ENCODE measurements around the gene PDS5B. TPM values are rescaled to one million over a fixed set of nuclear protein-coding genes. Genes with fewer than 3 reads are reported as not detected.
A peak's percentile ranks its signal among the peaks of the same experiment; 100 is the strongest.

The PDS5B gene
- total and polyA plus RNA-seq, 2 donors from 2014 or later, result 6.9 to 41.2 TPM

GRCh38 chr13:32581177-32581786 lies 5.0 kb upstream of the PDS5B start:
- Histone ChIP-seq H3K9me3 (ENCODE audit: control insufficient read depth in 2 of 3, insufficient read depth in 1 of 3, low read length in 3 of 3) (no peaks in the 10 kb centered on the region), H3K36me3 (ENCODE audit: control insufficient read depth in 2 of 3, insufficient read depth in 3 of 3, low read length in 3 of 3) (no peaks in the 10 kb centered on the region), H3K4me1 (ENCODE audit: control insufficient read depth in 2 of 3, insufficient read depth in 2 of 3, low read depth in 1 of 3, low read length in 3 of 3) (peaks cover 0 to 4% (median 0%) of the 10 kb centered on the region in 3 donors), H3K4me3 (ENCODE audit: low read length in 3 of 3) (no peak overlapping the region), H3K27ac (ENCODE audit: low read depth in 2 of 2, low read length in 2 of 2) (no peak overlapping the region), H3K9ac (ENCODE audit: low read length in 3 of 3) (no peak overlapping the region), H3K27me3 (ENCODE audit: control insufficient read depth, insufficient read depth, low read length) (no peaks in the 10 kb centered on the region)
- intact Hi-C loops (cut with DNase I), result loop anchor here (10.0 kb wide), 1 partner anchor 54 kb away; no protein-coding TSS in a partner anchor
- DNase-seq (peak in 2 of 5 donors; percentile 18 to 44), FAIRE-seq (peak; percentile 89)
- TF ChIP-seq CTCF (IDR thresholded peaks at IDR 0.05; ENCODE audit: borderline replicate concordance, extremely low read depth, insufficient read depth), result peak; percentile 48

- intact Hi-C loops (cut with DNase I), result loop anchor here (10.0 kb wide), 1 partner anchor 53 kb away; no protein-coding TSS in a partner anchor
- no peak for FAIRE-seq
- TF ChIP-seq CTCF (IDR thresholded peaks at IDR 0.05; ENCODE audit: borderline replicate concordance, extremely low read depth, insufficient read depth), result no peak
Observed at GRCh38 chr13:32582281-32582680, 4.0 kb upstream of the PDS5B start.

GRCh38 chr13:32582991-32583390 lies 3.3 kb upstream of the PDS5B start:
- H3K4me3 ChIP-seq (ENCODE audit: low read length in 3 of 3), result no peak overlapping the region
- no peak overlapping the region for H3K27ac ChIP-seq (ENCODE audit: low read depth in 2 of 2, low read length in 2 of 2)
- TF ChIP-seq CTCF (IDR thresholded peaks at IDR 0.05; ENCODE audit: borderline replicate concordance, extremely low read depth, insufficient read depth), result no peak
- H3K9me3 ChIP-seq (ENCODE audit: control insufficient read depth in 2 of 3, insufficient read depth in 1 of 3, low read length in 3 of 3), result no peaks in the 10 kb centered on the region
- no peaks in the 10 kb centered on the region for H3K27me3 ChIP-seq (ENCODE audit: control insufficient read depth, insufficient read depth, low read length)
- peaks cover 0 to 6% (median 0%) of the 10 kb centered on the region in 3 donors for H3K4me1 ChIP-seq (ENCODE audit: control insufficient read depth in 2 of 3, insufficient read depth in 2 of 3, low read depth in 1 of 3, low read length in 3 of 3)
- DNase-seq (no peak), FAIRE-seq (no peak)
- no peaks in the 10 kb centered on the region for H3K36me3 ChIP-seq (ENCODE audit: control insufficient read depth in 2 of 3, insufficient read depth in 3 of 3, low read length in 3 of 3)
- H3K9ac ChIP-seq (ENCODE audit: low read length in 3 of 3), result no peak overlapping the region
- intact Hi-C loops (cut with DNase I), result loop anchor here (10.0 kb wide), 1 partner anchor 52 kb away; no protein-coding TSS in a partner anchor

More at GRCh38 chr13:32582281-32582680, 4.0 kb upstream of the PDS5B start:
- Histone ChIP-seq H3K27ac (ENCODE audit: low read depth in 2 of 2, low read length in 2 of 2) (no peak overlapping the region), H3K4me3 (ENCODE audit: low read length in 3 of 3) (no peak overlapping the region), H3K36me3 (ENCODE audit: control insufficient read depth in 2 of 3, insufficient read depth in 3 of 3, low read length in 3 of 3) (no peaks in the 10 kb centered on the region), H3K27me3 (ENCODE audit: control insufficient read depth, insufficient read depth, low read length) (no peaks in the 10 kb centered on the region), H3K9ac (ENCODE audit: low read length in 3 of 3) (no peak overlapping the region), H3K4me1 (ENCODE audit: control insufficient read depth in 2 of 3, insufficient read depth in 2 of 3, low read depth in 1 of 3, low read length in 3 of 3) (peaks cover 0 to 4% (median 0%) of the 10 kb centered on the region in 3 donors), H3K9me3 (ENCODE audit: control insufficient read depth in 2 of 3, insufficient read depth in 1 of 3, low read length in 3 of 3) (no peaks in the 10 kb centered on the region)
- DNase-seq, result no peak
